HepG2 (cell line): ENCODE measurements around the gene SMPD3. TPM values are rescaled to one million over a fixed set of nuclear protein-coding genes. Genes with fewer than 3 reads are reported as not detected.

Experiments used
- ARID4A ChIP-seq: sonication (generic); formaldehyde crosslinking; IDR thresholded peaks from 2 replicates; pipeline ENCODE4 v1.5.0; 2020; ENCODE audit warnings: mild to moderate bottlenecking, missing genetic modification reagents, borderline replicate concordance
- CEBPZ ChIP-seq: IDR thresholded peaks from 2 replicates; pipeline ENCODE4 v1.6.1; 2012; ENCODE audit warnings: low read length, improper control_type of control experiment
- CENPT ChIP-seq: sonication (generic); formaldehyde crosslinking; IDR thresholded peaks from 2 replicates; pipeline ENCODE4 v1.8.0; 2022; ENCODE audit warnings: low read depth, mild to moderate bottlenecking, moderate library complexity, missing genetic modification reagents
- E2F1 ChIP-seq: sonication (generic); formaldehyde crosslinking; IDR thresholded peaks from 2 replicates; pipeline ENCODE4 v1.5.0; 2020; ENCODE audit warnings: missing genetic modification reagents
- FOXJ3 ChIP-seq: sonication (generic); formaldehyde crosslinking; IDR thresholded peaks from 2 replicates; pipeline ENCODE4 v1.4.0; 2020; ENCODE audit warnings: missing genetic modification reagents, mild to moderate bottlenecking, borderline replicate concordance
- KDM3A ChIP-seq: IDR thresholded peaks from 2 replicates; pipeline ENCODE4 v1.6.1; 2018; ENCODE audit warnings: low read depth, missing compliant biosample characterization
- NR2C2 ChIP-seq: sonication (generic); formaldehyde crosslinking; IDR thresholded peaks from 2 replicates; pipeline ENCODE4 v1.4.0; 2020; ENCODE audit warnings: missing genetic modification reagents, mild to moderate bottlenecking, moderate library complexity, borderline replicate concordance
- PCBP2 ChIP-seq: fragments of 200-400 bp; formaldehyde crosslinking; optimal IDR thresholded peaks from 2 replicates; pipeline ENCODE3; 2018; ENCODE audit warnings: low read length, low read depth; ENCODE audit not compliant: poor library complexity, severe bottlenecking
- RFXAP ChIP-seq: sonication (generic); formaldehyde crosslinking; IDR thresholded peaks from 2 replicates; pipeline ENCODE4 v1.4.0; 2020; ENCODE audit warnings: missing genetic modification reagents, borderline replicate concordance
- TAF1 ChIP-seq: sonication (generic); formaldehyde crosslinking; IDR thresholded peaks from 2 replicates; pipeline ENCODE4 v1.4.0; 2020; ENCODE audit warnings: missing genetic modification reagents
- ZFP36L1 ChIP-seq: sonication (generic); formaldehyde crosslinking; IDR thresholded peaks from 2 replicates; pipeline ENCODE4 v1.8.0; 2022; ENCODE audit warnings: mild to moderate bottlenecking, missing genetic modification reagents, moderate library complexity
- ZMYM4 ChIP-seq: sonication (generic); formaldehyde crosslinking; IDR thresholded peaks from 2 replicates; pipeline ENCODE4 v1.8.1; 2023; ENCODE audit warnings: mild to moderate bottlenecking, missing genetic modification reagents
- ZNF280B ChIP-seq: sonication (generic); formaldehyde crosslinking; IDR thresholded peaks from 2 replicates; pipeline ENCODE4 v1.5.0; 2020; ENCODE audit warnings: missing genetic modification reagents, mild to moderate bottlenecking, borderline replicate concordance
- ZNF326 ChIP-seq: sonication (generic); formaldehyde crosslinking; IDR thresholded peaks from 2 replicates; pipeline ENCODE4 v1.4.0; 2020; ENCODE audit warnings: missing genetic modification reagents, borderline replicate concordance
- ZNF614 ChIP-seq: IDR thresholded peaks from 2 replicates; pipeline ENCODE4 v1.6.1; 2018; ENCODE audit warnings: missing biosample characterization, missing genetic modification reagents, inconsistent platforms, borderline replicate concordance
- ZUFSP ChIP-seq: sonication (generic); formaldehyde crosslinking; IDR thresholded peaks from 2 replicates; pipeline ENCODE4 v1.9.0; 2021; ENCODE audit warnings: missing genetic modification reagents, mild to moderate bottlenecking, borderline replicate concordance
- polyA plus RNA-seq, 8 experiments: library from polyadenylated mRNA; depleted of rRNA in 3 of 8; stranded (reverse) in 7 of 8; unstranded in 1 of 8; fragments of >200 nt; fragmentation: Illumina TruSeq in 4 of 8; extraction: Trizol in 4 of 8; gene quantifications; 2 replicates each; pipeline versions ENCODE4 v1.2.1 to v1.2.3, GENCODE V29; 2011 to 2016; ENCODE audit warnings: low read depth in 4 of 8, missing spikeins in 1 of 8, mixed read lengths in 1 of 8; ENCODE audit not compliant: insufficient read depth in 1 of 8
- total RNA-seq, 5 experiments: library from RNA; depleted of rRNA; stranded (reverse); fragments of >200 nt; fragmentation: Illumina TruSeq; extraction: Trizol; gene quantifications; 2 replicates each; pipeline ENCODE4 v1.2.3, GENCODE V29; 2016; ENCODE audit warnings: low read depth in 1 of 5

The SMPD3 gene
- total and polyA plus RNA-seq, 2 of the 13 experiments (the other 11 are each of a cell fraction or from before 2014, with no cell fraction given) = 0.07 to 0.32 TPM

GRCh38 chr16:68448360-68448970, at the start of gene SMPD3 (continued):
- no peak for TF ChIP-seq CEBPZ
- no peak for TF ChIP-seq ZUFSP (CRISPR knock-in tag)
- TF ChIP-seq ZMYM4 = peak; percentile 82
- no peak; the same call in 1 of the 2 replicates for TF ChIP-seq ZFP36L1 (CRISPR knock-in tag)
- peak; percentile 91; the same call in 1 of the 2 replicates for TF ChIP-seq ARID4A
- TF ChIP-seq TAF1 = peak; percentile 22; the same call in 1 of the 2 replicates
- no peak for TF ChIP-seq CENPT (CRISPR knock-in tag)
- TF ChIP-seq ZNF326 = no peak
- TF ChIP-seq PCBP2 = no peak
- TF ChIP-seq RFXAP (CRISPR knock-in tag) = 0 out of 2 replicates have a peak, but pooled peaks have one; percentile 88
- peak; percentile 79 for TF ChIP-seq NR2C2
- TF ChIP-seq ZNF614 = peak; percentile 88
- peak; percentile 54; the same call in 1 of the 2 replicates for TF ChIP-seq FOXJ3 (CRISPR knock-in tag)
- no peak for TF ChIP-seq ZNF280B
- 0 out of 2 replicates have a peak, but pooled peaks have one; percentile 79 for TF ChIP-seq KDM3A (CRISPR knock-in tag)
- TF ChIP-seq E2F1 (CRISPR knock-in tag) = peak; percentile 84
